ENCODE measurements around the gene CDC42EP5. TPM values are rescaled to one million over a fixed set of nuclear protein-coding genes. Genes with fewer than 3 reads are reported as not detected.
"Not testable (repeated sequence)": the region's sequence is repeated elsewhere in the genome, so short reads cannot be mapped to it uniquely, and the experiment has no call there.

CDC42EP5 gene
- total RNA-seq, 1 donor from 2014 or later: 6.7 TPM

GRCh38 chr19:54515156-54515555 is 42.1 kb upstream of the CDC42EP5 start:
- H3K27ac Mint-ChIP-seq (ENCODE audit: unreplicated experiment): no peak overlapping the region
- H3K4me3 Mint-ChIP-seq: no peak overlapping the region
- peaks cover 2% of the 10 kb centered on the region for H3K36me3 Mint-ChIP-seq (ENCODE audit: low read depth)
- peaks cover 16% of the 10 kb centered on the region for H3K9me3 Mint-ChIP-seq
- no peak for DNase-seq (ENCODE audit: low read depth, low spot score)
- no peaks in the 10 kb centered on the region for H3K4me1 Mint-ChIP-seq
- H3K27me3 Mint-ChIP-seq (ENCODE audit: low read depth): no peaks in the 10 kb centered on the region
- no peak for TF ChIP-seq CTCF (conservative IDR thresholded peaks at IDR 0.05)

GRCh38 chr19:54509200-54509940 is 36.3 kb upstream of the CDC42EP5 start:
- not testable (repeated sequence) for H3K4me1 Mint-ChIP-seq; H3K9me3 Mint-ChIP-seq; H3K4me3 Mint-ChIP-seq; H3K36me3 Mint-ChIP-seq (ENCODE audit: low read depth); DNase-seq (ENCODE audit: low read depth, low spot score); H3K27ac Mint-ChIP-seq (ENCODE audit: unreplicated experiment); H3K27me3 Mint-ChIP-seq (ENCODE audit: low read depth)

- H3K9me3 Mint-ChIP-seq; DNase-seq (ENCODE audit: low read depth, low spot score): not testable (repeated sequence)
Measured at GRCh38 chr19:54508487-54508886, 35.4 kb upstream of the CDC42EP5 start.

GRCh38 chr19:54507824-54508223 is 34.7 kb upstream of the CDC42EP5 start:
- peaks cover 3% of the 10 kb centered on the region for H3K9me3 Mint-ChIP-seq
- no peaks in the 10 kb centered on the region for H3K4me1 Mint-ChIP-seq
- no peak overlapping the region for H3K27ac Mint-ChIP-seq (ENCODE audit: unreplicated experiment)
- H3K27me3 Mint-ChIP-seq (ENCODE audit: low read depth): no peaks in the 10 kb centered on the region
- H3K4me3 Mint-ChIP-seq: no peak overlapping the region
- peaks cover 3% of the 10 kb centered on the region for H3K36me3 Mint-ChIP-seq (ENCODE audit: low read depth)
- TF ChIP-seq CTCF (conservative IDR thresholded peaks at IDR 0.05): no peak
- no peak for DNase-seq (ENCODE audit: low read depth, low spot score)

More at GRCh38 chr19:54508487-54508886, 35.4 kb upstream of the CDC42EP5 start:
- not testable (repeated sequence) for H3K27me3 Mint-ChIP-seq (ENCODE audit: low read depth); H3K27ac Mint-ChIP-seq (ENCODE audit: unreplicated experiment); H3K4me3 Mint-ChIP-seq; H3K36me3 Mint-ChIP-seq (ENCODE audit: low read depth); H3K4me1 Mint-ChIP-seq

- H3K4me1 Mint-ChIP-seq; H3K27me3 Mint-ChIP-seq (ENCODE audit: low read depth); H3K27ac Mint-ChIP-seq (ENCODE audit: unreplicated experiment); H3K9me3 Mint-ChIP-seq; H3K36me3 Mint-ChIP-seq (ENCODE audit: low read depth); H3K4me3 Mint-ChIP-seq; DNase-seq (ENCODE audit: low read depth, low spot score): not testable (repeated sequence)
Measured at GRCh38 chr19:54507038-54507717, 34.1 kb upstream of the CDC42EP5 start.

GRCh38 chr19:54506079-54506478 is 33.0 kb upstream of the CDC42EP5 start:
- no peaks in the 10 kb centered on the region for H3K27me3 Mint-ChIP-seq (ENCODE audit: low read depth)
- no peaks in the 10 kb centered on the region for H3K4me1 Mint-ChIP-seq

GRCh38 chr19:54505542-54505941 is 32.4 kb upstream of the CDC42EP5 start:
- H3K4me1 Mint-ChIP-seq; H3K36me3 Mint-ChIP-seq (ENCODE audit: low read depth); H3K27ac Mint-ChIP-seq (ENCODE audit: unreplicated experiment); H3K27me3 Mint-ChIP-seq (ENCODE audit: low read depth); H3K9me3 Mint-ChIP-seq; H3K4me3 Mint-ChIP-seq; DNase-seq (ENCODE audit: low read depth, low spot score): not testable (repeated sequence)

More at GRCh38 chr19:54506079-54506478, 33.0 kb upstream of the CDC42EP5 start:
- TF ChIP-seq CTCF (conservative IDR thresholded peaks at IDR 0.05): no peak
- no peak overlapping the region for H3K4me3 Mint-ChIP-seq
- H3K27ac Mint-ChIP-seq (ENCODE audit: unreplicated experiment): no peak overlapping the region
- no peaks in the 10 kb centered on the region for H3K9me3 Mint-ChIP-seq
- peaks cover 3% of the 10 kb centered on the region for H3K36me3 Mint-ChIP-seq (ENCODE audit: low read depth)
- no peak for DNase-seq (ENCODE audit: low read depth, low spot score)
